Liver (tissue), 9 donors: Measurements from ENCODE around the gene FAM13C. TPM values are rescaled to one million over a fixed set of nuclear protein-coding genes. Genes with fewer than 3 reads are reported as not detected.

Source experiments
- DNase-seq: peaks from one replicate; pipeline ENCODE4 v3.0.0-alpha.2; 2017; ENCODE audit warnings: low spot score
- H3K27ac ChIP-seq, 2 donors: one replicate each; pipeline ENCODE4 v1.7.0; 2013; ENCODE audit warnings: inconsistent platforms in 2 of 2, low read length in 2 of 2, control low read depth in 1 of 2, low read depth in 1 of 2, mild to moderate bottlenecking in 1 of 2
- H3K27me3 ChIP-seq, 4 donors: one replicate each; pipeline versions ENCODE4 v1.6.1 to v1.7.0; 2013; ENCODE audit warnings: low read length in 3 of 4, inconsistent platforms in 1 of 4, mild to moderate bottlenecking in 1 of 4, moderate library complexity in 1 of 4; ENCODE audit not compliant: control insufficient read depth in 4 of 4, insufficient read depth in 4 of 4
- H3K36me3 ChIP-seq, 4 donors: one replicate each; pipeline versions ENCODE4 v1.6.1 to v1.7.0; 2013; ENCODE audit warnings: low read length in 3 of 4, mild to moderate bottlenecking in 3 of 4, low read depth in 1 of 4, moderate library complexity in 1 of 4; ENCODE audit not compliant: control insufficient read depth in 4 of 4, insufficient read depth in 3 of 4
- H3K4me1 ChIP-seq, 4 donors: one replicate each; pipeline versions ENCODE4 v1.6.1 to v1.7.0; 2013; ENCODE audit warnings: low read length in 3 of 4, mild to moderate bottlenecking in 3 of 4, moderate library complexity in 1 of 4; ENCODE audit not compliant: control insufficient read depth in 4 of 4, insufficient read depth in 4 of 4
- H3K4me3 ChIP-seq, 3 donors: one replicate each; pipeline versions ENCODE4 v1.6.1 to v1.7.0; 2013; ENCODE audit warnings: low read length in 3 of 3, control low read depth in 1 of 3, low read depth in 1 of 3, mild to moderate bottlenecking in 1 of 3
- H3K9ac ChIP-seq, 2 donors: one replicate each; pipeline ENCODE4 v1.7.0; 2013; ENCODE audit warnings: low read length in 2 of 2, mild to moderate bottlenecking in 2 of 2, moderate library complexity in 2 of 2, control low read depth in 1 of 2, low read depth in 1 of 2
- H3K9me3 ChIP-seq, 4 donors: one replicate each; pipeline versions ENCODE4 v1.6.1 to v1.7.0; 2013; ENCODE audit warnings: low read length in 3 of 4; ENCODE audit not compliant: control insufficient read depth in 4 of 4
- ATF3 ChIP-seq: IDR thresholded peaks from 2 replicates; pipeline ENCODE4 v1.6.1; 2016; ENCODE audit warnings: antibody characterized with exemption
- CTCF ChIP-seq: fragments of 150-350 bp; IDR thresholded peaks from 2 replicates; pipeline ENCODE4 v1.5.1; 2017; ENCODE audit warnings: improper control_type of control experiment, low read depth, low read length; ENCODE audit not compliant: missing input control
- EGR1 ChIP-seq, 2 donors: IDR thresholded peaks; 2 replicates each; pipeline ENCODE4 v1.6.1; 2016 to 2018; ENCODE audit warnings: antibody characterized with exemption in 2 of 2, low read depth in 2 of 2
- FOXA1 ChIP-seq: IDR thresholded peaks from 2 replicates; pipeline ENCODE4 v1.6.1; 2016; ENCODE audit warnings: antibody characterized with exemption
- FOXA2 ChIP-seq: IDR thresholded peaks from 2 replicates; pipeline ENCODE4 v1.6.1; 2016; ENCODE audit warnings: antibody characterized with exemption
- GABPA ChIP-seq, 2 donors: IDR thresholded peaks in 1 of 2; conservative IDR thresholded peaks in 1 of 2; 2 replicates each; pipeline ENCODE4 v1.6.1; 2016; ENCODE audit warnings: antibody characterized with exemption in 2 of 2, mild to moderate bottlenecking in 1 of 2, moderate library complexity in 1 of 2
- HNF4A ChIP-seq, 2 donors: conservative IDR thresholded peaks; 2 replicates each; pipeline ENCODE4 v1.6.1; 2016; ENCODE audit warnings: antibody characterized with exemption in 2 of 2, mild to moderate bottlenecking in 2 of 2
- HNF4G ChIP-seq: IDR thresholded peaks from 2 replicates; pipeline ENCODE4 v1.6.1; 2016; ENCODE audit warnings: antibody characterized with exemption
- JUND ChIP-seq, 2 donors: IDR thresholded peaks; 2 replicates each; pipeline ENCODE4 v1.6.1; 2016; ENCODE audit warnings: antibody characterized with exemption in 2 of 2
- MAX ChIP-seq: IDR thresholded peaks from 2 replicates; pipeline ENCODE4 v1.6.1; 2016; ENCODE audit warnings: antibody characterized with exemption
- NR2F2 ChIP-seq: IDR thresholded peaks from 2 replicates; pipeline ENCODE4 v1.6.1; 2016; ENCODE audit warnings: antibody characterized with exemption
- RAD21 ChIP-seq, 2 donors: IDR thresholded peaks; 2 replicates each; pipeline ENCODE4 v1.6.1; 2016; ENCODE audit warnings: antibody characterized with exemption in 2 of 2, mild to moderate bottlenecking in 2 of 2
- REST ChIP-seq: IDR thresholded peaks from 2 replicates; pipeline ENCODE4 v1.6.1; 2016; ENCODE audit warnings: antibody characterized with exemption, mild to moderate bottlenecking
- RXRA ChIP-seq, 2 donors: IDR thresholded peaks; 2 replicates each; pipeline ENCODE4 v1.6.1; 2017 to 2018; ENCODE audit warnings: antibody characterized with exemption in 2 of 2, mild to moderate bottlenecking in 1 of 2
- SP1 ChIP-seq: IDR thresholded peaks from 2 replicates; pipeline ENCODE4 v1.6.1; 2018; ENCODE audit warnings: antibody characterized with exemption, mild to moderate bottlenecking
- TAF1 ChIP-seq: conservative IDR thresholded peaks from 2 replicates; pipeline ENCODE4 v1.6.1; 2016; ENCODE audit warnings: antibody characterized with exemption, mild to moderate bottlenecking
- YY1 ChIP-seq: IDR thresholded peaks from 2 replicates; pipeline ENCODE4 v1.6.1; 2016; ENCODE audit warnings: antibody characterized with exemption, mild to moderate bottlenecking
- ZBTB33 ChIP-seq: IDR thresholded peaks from 2 replicates; pipeline ENCODE4 v1.6.1; 2016; ENCODE audit warnings: antibody characterized with exemption
- WGBS: extraction: QIAGEN DNeasy Blood & Tissue Kit; methylation state at CpG from one replicate; pipeline ENCODE4 v1.1.7; 2013; 5-methylcytosine and 5-hydroxymethylcytosine counted together
- polyA plus RNA-seq, 2 donors: library from polyadenylated mRNA; stranded (reverse) in 1 of 2; unstranded in 1 of 2; fragments of 200-250 nt in 1 of 2; fragments of >200 nt in 1 of 2; fragmentation: Nextera tagmentation in 1 of 2; extraction: Ambion mirVana in 1 of 2; gene quantifications; one replicate each; pipeline versions ENCODE4 v1.2.1 to v1.2.3, GENCODE V29; 2013 to 2015
- total RNA-seq, 2 donors: library from RNA; depleted of rRNA; stranded (reverse); fragments of >200 nt; gene quantifications; one replicate each; pipeline ENCODE4 v1.2.3, GENCODE V29; 2014
- donor health status: healthy.
- donor health status: healthy.
- donor health status: healthy.
- donor health status: healthy.
- donor health status: healthy.

The FAM13C gene
- total and polyA plus RNA-seq, 4 donors, result 0.87 to 2.4 (median 2.1) TPM

GRCh38 chr10:59242991-59243390 lies 119.4 kb downstream of the FAM13C start (continued):
- TF ChIP-seq SP1 (no peak), RAD21 (IDR thresholded peaks at IDR 0.05) (no peak), HNF4A (conservative IDR thresholded peaks at IDR 0.05) (no peak)

- Histone ChIP-seq H3K36me3 (peaks cover 0 to 4% (median 0%) of the 10 kb centered on the region in 4 donors), H3K4me1 (no peaks in the 10 kb centered on the region), H3K9ac (no peak overlapping the region), H3K9me3 (no peaks in the 10 kb centered on the region), H3K4me3 (no peak overlapping the region), H3K27me3 (no peaks in the 10 kb centered on the region), H3K27ac (no peak overlapping the region)
- DNase-seq, result no peak
- 98% methylated on average over 1 of the region's 1 CpG for WGBS
- TF ChIP-seq GABPA (IDR thresholded peaks at IDR 0.05 in 1 of 2, conservative IDR thresholded peaks at IDR 0.05 in 1 of 2), result no peak
- no peak for TF ChIP-seq FOXA2
- TF ChIP-seq RAD21 (IDR thresholded peaks at IDR 0.05), result no peak
- no peak for TF ChIP-seq MAX
- TF ChIP-seq ZBTB33, result no peak
- TF ChIP-seq RXRA (IDR thresholded peaks at IDR 0.05), result no peak
- no peak for TF ChIP-seq ATF3
- TF ChIP-seq CTCF, result no peak
- no peak for TF ChIP-seq HNF4G
- TF ChIP-seq SP1, result no peak
- TF ChIP-seq YY1, result no peak
- TF ChIP-seq REST, result no peak
- TF ChIP-seq NR2F2, result no peak
- no peak for TF ChIP-seq FOXA1
- no peak for TF ChIP-seq JUND (IDR thresholded peaks at IDR 0.05)
- TF ChIP-seq HNF4A (conservative IDR thresholded peaks at IDR 0.05), result no peak
- TF ChIP-seq TAF1, result no peak
- TF ChIP-seq EGR1 (IDR thresholded peaks at IDR 0.05; ENCODE audit: low read depth in 2 of 2), result no peak
Measured at GRCh38 chr10:59242057-59242456, 120.3 kb downstream of the FAM13C start.
